Gastroesophageal sphincter (tissue), 4 donors: Measurements from ENCODE around the gene B4GALT2. TPM values are rescaled to one million over a fixed set of nuclear protein-coding genes. Genes with fewer than 3 reads are reported as not detected.

Experiments used
- ATAC-seq: fragments of 150-250 bp; one replicate; pipeline ENCODE4 v1.9.1; 2016; ENCODE audit warnings: mild to moderate bottlenecking, moderate library complexity
- H3K27ac ChIP-seq, 4 donors: fragments of 200-600 bp; sonication (generic) in 3 of 4; 1 replicate in 3 of 4; 2 replicates in 1 of 4; pipeline ENCODE4 v1.5.1; 2016 to 2019
- H3K27me3 ChIP-seq: fragments of 200-600 bp; sonication (generic); one replicate; pipeline ENCODE4 v1.5.1; 2019
- H3K36me3 ChIP-seq, 2 donors: fragments of 200-600 bp; sonication (generic); one replicate each; pipeline ENCODE4 v1.5.1; 2019; ENCODE audit warnings: control low read depth in 1 of 2
- H3K4me1 ChIP-seq, 3 donors: fragments of 200-600 bp; sonication (generic); 1 replicate in 2 of 3; 2 replicates in 1 of 3; pipeline ENCODE4 v1.5.1; 2016 to 2019; ENCODE audit warnings: control low read depth in 2 of 3
- H3K4me3 ChIP-seq, 2 donors: fragments of 200-600 bp; sonication (generic); one replicate each; pipeline ENCODE4 v1.5.1; 2019; ENCODE audit warnings: mild to moderate bottlenecking in 1 of 2, moderate library complexity in 1 of 2
- H3K9me3 ChIP-seq, 3 donors: fragments of 200-600 bp; sonication (generic); one replicate each; pipeline ENCODE4 v1.5.1; 2017 to 2019; ENCODE audit warnings: control low read depth in 2 of 3
- CTCF ChIP-seq, 4 experiments: fragments of 200-600 bp in 2 of 4; fragments of 450-650 bp in 2 of 4; sonication (generic) in 1 of 4; IDR thresholded peaks; one replicate each; pipeline ENCODE4 v1.5.1; 2017 to 2019; ENCODE audit warnings: antibody characterized with exemption in 4 of 4, mild to moderate bottlenecking in 2 of 4, moderate library complexity in 2 of 4
- EP300 ChIP-seq: sonication (generic); formaldehyde crosslinking; IDR thresholded peaks from one replicate; pipeline ENCODE4 v1.6.1; 2017; ENCODE audit warnings: antibody characterized with exemption, mild to moderate bottlenecking
- POLR2A ChIP-seq, 2 donors: fragments of 450-650 bp; IDR thresholded peaks; one replicate each; pipeline ENCODE4 v1.6.1; 2017; ENCODE audit warnings: antibody characterized with exemption in 2 of 2, mild to moderate bottlenecking in 2 of 2, moderate library complexity in 1 of 2
- POLR2AphosphoS5 ChIP-seq: sonication (generic); formaldehyde crosslinking; IDR thresholded peaks from one replicate; pipeline ENCODE4 v1.6.1; 2017; ENCODE audit warnings: antibody characterized with exemption
- WGBS, 2 donors: methylation state at CpG; one replicate each; pipeline ENCODE4 v1.1.5; 2018; ENCODE audit warnings: low coverage in 1 of 2; 5-methylcytosine and 5-hydroxymethylcytosine counted together
- total RNA-seq, 4 donors: library from RNA; depleted of rRNA; stranded (reverse); fragments of >200 nt; gene quantifications; one replicate each; pipeline ENCODE4 v1.1.0, GENCODE V29; 2016

B4GALT2 gene
- total RNA-seq, 4 donors from 2014 or later, result 34.4 to 129 (median 37.6) TPM

- Histone ChIP-seq H3K4me3 (no peak overlapping the region), H3K27me3 (no peaks in the 10 kb centered on the region), H3K4me1 (peaks cover 0 to 17% (median 7%) of the 10 kb centered on the region in 3 donors), H3K36me3 (peaks cover 0 to 35% of the 10 kb centered on the region in 2 donors), H3K9me3 (no peaks in the 10 kb centered on the region), H3K27ac (no peak overlapping the region)
- 69 to 71% methylated on average over 2 to 6 of the region's 6 CpGs for WGBS, 2 donors
- TF ChIP-seq EP300, result no peak
- TF ChIP-seq POLR2A (IDR thresholded peaks at IDR 0.05), result no peak
- TF ChIP-seq CTCF (IDR thresholded peaks at IDR 0.05), result no peak
- no peak for TF ChIP-seq POLR2AphosphoS5
- no peak for ATAC-seq
Measured at GRCh38 chr1:43987159-43987902, 8.3 kb downstream of the B4GALT2 start.

- no peaks in the 10 kb centered on the region for H3K9me3 ChIP-seq
- no peak for ATAC-seq
- peak overlapping the region; percentile 52 to 74 for H3K4me3 ChIP-seq
- no peak for TF ChIP-seq EP300
- no peak for TF ChIP-seq POLR2AphosphoS5
- no peak for TF ChIP-seq POLR2A (IDR thresholded peaks at IDR 0.05)
- no peak for TF ChIP-seq CTCF (IDR thresholded peaks at IDR 0.05)
- peaks cover 0 to 22% (median 7%) of the 10 kb centered on the region in 3 donors for H3K4me1 ChIP-seq
- peaks cover 0 to 10% of the 10 kb centered on the region in 2 donors for H3K36me3 ChIP-seq
- H3K27ac ChIP-seq, result peak overlapping the region; percentile 11 to 84 (median 80)
- 0 to 20% methylated on average over 1 of the region's 19 CpGs for WGBS, 2 donors
- H3K27me3 ChIP-seq, result no peaks in the 10 kb centered on the region
Measured at GRCh38 chr1:43990271-43991199, 11.5 kb downstream of the B4GALT2 start.

- ATAC-seq, result no peak
- H3K4me3 ChIP-seq, result peak overlapping the region; percentile 52 to 74
- H3K27ac ChIP-seq, result peak overlapping the region; percentile 11 to 84 (median 80)
Measured at GRCh38 chr1:43991200-43991475, 12.1 kb downstream of the B4GALT2 start.

GRCh38 chr1:43991476-43992231 lies 12.6 kb downstream of the B4GALT2 start, which contains the start of gene CCDC24:
Gene CCDC24 (plus strand): TSS chr1:43991599. CDS start chr1:43991879, 280 bp downstream.
- H3K27ac ChIP-seq, result peak within 1 kb of the TSS; percentile 25 to 84 (median 80)
- peak within 1 kb of the TSS; percentile 52 to 74 for H3K4me3 ChIP-seq
- H3K27me3 ChIP-seq, result no peaks in the 10 kb centered on the region
- peak; percentile 91 for ATAC-seq
- no peaks in the 10 kb centered on the region for H3K9me3 ChIP-seq
- WGBS, 2 donors, result 0 to 4% methylated on average over 8 to 9 of the region's 66 CpGs
- TF ChIP-seq POLR2A (IDR thresholded peaks at IDR 0.05) (peak in 1 of 2 donors; percentile 8), POLR2AphosphoS5 (peak; percentile 66), CTCF (IDR thresholded peaks at IDR 0.05) (peak in 2 of 4 experiments; percentile 5 to 11), EP300 (no peak)
- no peaks in the 10 kb centered on the region for H3K36me3 ChIP-seq
- peaks cover 0 to 29% (median 7%) of the 10 kb centered on the region in 3 donors for H3K4me1 ChIP-seq

More at GRCh38 chr1:43991200-43991475, 12.1 kb downstream of the B4GALT2 start:
- WGBS, 2 donors, result 0% methylated on average over 1 of the region's 10 CpGs; no CpG with 5 or more reads in 1 of the 2 donors
- no peaks in the 10 kb centered on the region for H3K27me3 ChIP-seq
- H3K36me3 ChIP-seq, result peaks cover 0 to 4% of the 10 kb centered on the region in 2 donors
- H3K4me1 ChIP-seq, result peaks cover 0 to 24% (median 7%) of the 10 kb centered on the region in 3 donors
- no peak for TF ChIP-seq POLR2AphosphoS5
- TF ChIP-seq POLR2A (IDR thresholded peaks at IDR 0.05), result peak; percentile 9 to 19
- no peaks in the 10 kb centered on the region for H3K9me3 ChIP-seq
